LHCN-M2 (cell line): Measurements from ENCODE around the gene MYBPC1. TPM values are rescaled to one million over a fixed set of nuclear protein-coding genes. Genes with fewer than 3 reads are reported as not detected.
A peak's percentile ranks its signal among the peaks of the same experiment; 100 is the strongest.
"Not testable (repeated sequence)": the region's sequence is repeated elsewhere in the genome, so short reads cannot be mapped to it uniquely, and the experiment has no call there.

ENCODE experiments used
- DNase-seq: peaks from one replicate; pipeline ENCODE4 v3.0.0-alpha.2; 2012; ENCODE audit warnings: low read depth
- polyA plus RNA-seq: library from polyadenylated mRNA; unstranded; fragments of >200 nt; gene quantifications from one replicate; pipeline ENCODE4 v1.2.1, GENCODE V29; 2012; ENCODE audit warnings: missing spikeins
- total RNA-seq: library from RNA; depleted of rRNA; stranded (reverse); fragments of >200 nt; gene quantifications from 2 replicates; pipeline ENCODE4 v1.2.3, GENCODE V29; 2014; rRNA removed

Gene MYBPC1
- total RNA-seq: not detected in 2 replicates
- polyA plus RNA-seq: not detected

GRCh38 chr12:101594700-101595099 is at the start of gene MYBPC1:
TSS of gene MYBPC1 (plus strand) at chr12:101594971. CDS start at chr12:101595071, 100 bp downstream.
- DNase-seq: no peak

GRCh38 chr12:101551362-101552114 is 43.2 kb upstream of the MYBPC1 start:
- DNase-seq: peak; percentile 6

- peak; percentile 99 for DNase-seq
These were observed 42.5 kb upstream of the MYBPC1 start for GRCh38 chr12:101552277-101552676.

GRCh38 chr12:101557094-101557493 is 37.7 kb upstream of the MYBPC1 start:
- no peak for DNase-seq

- not testable (repeated sequence) for DNase-seq
These were observed 36.0 kb upstream of the MYBPC1 start for GRCh38 chr12:101558726-101559125.

GRCh38 chr12:101563212-101563611 is 31.6 kb upstream of the MYBPC1 start:
- DNase-seq: peak; percentile 31

GRCh38 chr12:101564912-101565311 is 29.9 kb upstream of the MYBPC1 start:
- peak; percentile 15 for DNase-seq

GRCh38 chr12:101566318-101566717 is 28.5 kb upstream of the MYBPC1 start:
- peak; percentile 5 for DNase-seq

- DNase-seq: no peak
These were observed 26.9 kb upstream of the MYBPC1 start for GRCh38 chr12:101567918-101568317.

- peak; percentile 42 for DNase-seq
These were observed 24.7 kb upstream of the MYBPC1 start for GRCh38 chr12:101570047-101570446.

- DNase-seq: no peak
These were observed 23.7 kb upstream of the MYBPC1 start for GRCh38 chr12:101571105-101571504.

- DNase-seq: no peak
These were observed 21.0 kb upstream of the MYBPC1 start for GRCh38 chr12:101573743-101574142.

- DNase-seq: no peak
These were observed 16.4 kb upstream of the MYBPC1 start for GRCh38 chr12:101578417-101578816.

- no peak for DNase-seq
These were observed 13.6 kb upstream of the MYBPC1 start for GRCh38 chr12:101581190-101581589.

GRCh38 chr12:101582937-101583336 is 11.8 kb upstream of the MYBPC1 start:
- no peak for DNase-seq

- no peak for DNase-seq
These were observed 4.4 kb upstream of the MYBPC1 start for GRCh38 chr12:101590383-101590782.

GRCh38 chr12:101591781-101592180 is 3.0 kb upstream of the MYBPC1 start:
- no peak for DNase-seq

- no peak for DNase-seq
These were observed 2.3 kb upstream of the MYBPC1 start for GRCh38 chr12:101592448-101592847.

GRCh38 chr12:101592921-101593320 is 1.9 kb upstream of the MYBPC1 start:
- peak; percentile 29 for DNase-seq

GRCh38 chr12:101596172-101596571 is 1.4 kb downstream of the MYBPC1 start:
- DNase-seq: no peak

- no peak for DNase-seq
These were observed 2.4 kb downstream of the MYBPC1 start for GRCh38 chr12:101597164-101597563.

- DNase-seq: no peak
These were observed 3.7 kb downstream of the MYBPC1 start for GRCh38 chr12:101598483-101598882.

- DNase-seq: no peak
These were observed 4.5 kb downstream of the MYBPC1 start for GRCh38 chr12:101599311-101599710.
